ENCODE measurements around the gene CD163.

DNA sequence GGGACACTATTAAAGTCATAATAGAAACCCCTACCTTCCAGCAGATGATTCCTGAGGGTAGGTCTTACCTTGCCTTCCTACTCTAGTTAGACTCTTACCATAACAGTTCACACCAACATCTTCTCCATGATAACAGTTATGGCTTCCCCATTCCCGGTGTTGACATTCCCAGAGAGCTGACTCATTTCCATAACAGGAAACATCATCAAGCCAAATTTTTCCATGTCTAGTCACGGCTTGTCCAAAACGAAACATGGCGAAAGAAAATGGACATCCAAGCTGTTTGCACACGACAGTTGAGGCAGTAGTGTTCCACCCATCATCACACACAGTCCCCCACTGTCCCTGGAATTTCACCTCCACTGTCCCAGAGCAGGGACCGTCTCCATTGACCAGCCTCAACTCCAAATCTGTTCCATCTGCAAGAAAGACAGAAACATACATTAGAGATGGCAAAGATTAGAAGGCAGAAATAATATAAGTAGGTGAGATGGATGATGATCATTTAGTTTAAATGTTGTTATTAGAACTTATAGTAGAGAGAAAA lies 70.2 kb downstream of the CD163 start:
- no peak for TF ChIP-seq POLR2A (IDR thresholded peaks at IDR 0.05)
- TF ChIP-seq, protein P1, sequence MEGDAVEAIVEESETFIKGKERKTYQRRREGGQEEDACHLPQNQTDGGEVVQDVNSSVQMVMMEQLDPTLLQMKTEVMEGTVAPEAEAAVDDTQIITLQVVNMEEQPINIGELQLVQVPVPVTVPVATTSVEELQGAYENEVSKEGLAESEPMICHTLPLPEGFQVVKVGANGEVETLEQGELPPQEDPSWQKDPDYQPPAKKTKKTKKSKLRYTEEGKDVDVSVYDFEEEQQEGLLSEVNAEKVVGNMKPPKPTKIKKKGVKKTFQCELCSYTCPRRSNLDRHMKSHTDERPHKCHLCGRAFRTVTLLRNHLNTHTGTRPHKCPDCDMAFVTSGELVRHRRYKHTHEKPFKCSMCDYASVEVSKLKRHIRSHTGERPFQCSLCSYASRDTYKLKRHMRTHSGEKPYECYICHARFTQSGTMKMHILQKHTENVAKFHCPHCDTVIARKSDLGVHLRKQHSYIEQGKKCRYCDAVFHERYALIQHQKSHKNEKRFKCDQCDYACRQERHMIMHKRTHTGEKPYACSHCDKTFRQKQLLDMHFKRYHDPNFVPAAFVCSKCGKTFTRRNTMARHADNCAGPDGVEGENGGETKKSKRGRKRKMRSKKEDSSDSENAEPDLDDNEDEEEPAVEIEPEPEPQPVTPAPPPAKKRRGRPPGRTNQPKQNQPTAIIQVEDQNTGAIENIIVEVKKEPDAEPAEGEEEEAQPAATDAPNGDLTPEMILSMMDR (IDR thresholded peaks at IDR 0.05): no peak

Data from thyroid gland (tissue), 4 donors.